ENCODE data around the gene CFAP74. TPM values are rescaled to one million over a fixed set of nuclear protein-coding genes. Genes with fewer than 3 reads are reported as not detected.

The CFAP74 gene
- total RNA-seq, 4 donors from 2014 or later = not detected

GRCh38 chr1:1963570-1963969, 40.0 kb downstream of the CFAP74 start:
- intact Hi-C loops (cut with DNase I; ENCODE audit: low total_unique reads) = no loop called here
- Histone ChIP-seq H3K4me1 (peaks cover 0 to 6% (median 5%) of the 10 kb centered on the region in 4 donors), H3K36me3 (no peaks in the 10 kb centered on the region), H3K4me3 (no peak overlapping the region), H3K27me3 (peaks cover 78% of the 10 kb centered on the region), H3K9me3 (no peaks in the 10 kb centered on the region), H3K27ac (no peak overlapping the region)
- TF ChIP-seq POLR2AphosphoS5 (IDR thresholded peaks at IDR 0.05) (no peak), POLR2A (IDR thresholded peaks at IDR 0.05) (no peak), EP300 (IDR thresholded peaks at IDR 0.05; ENCODE audit: low read depth) (no peak), CTCF (IDR thresholded peaks at IDR 0.05) (no peak)
- DNase-seq = no peak
- in situ Hi-C loops (cut with MboI; ENCODE audit: low pct_ligation_motif_present in 1 of 4, low pct_unique_long_range_greater_than_20kb in 1 of 4, low sequenced_read_pairs in 3 of 4) = loop anchor here in 2 of 4 donors (10.0 kb wide), 1 partner anchor 81 kb away; no protein-coding TSS in a partner anchor
- WGBS, 2 donors (ENCODE audit: low coverage in 1 of 2) = 78 to 84% methylated on average over 4 to 17 of the region's 17 CpGs

- no peaks in the 10 kb centered on the region for H3K36me3 ChIP-seq
- intact Hi-C loops (cut with DNase I; ENCODE audit: low total_unique reads) = no loop called here
- peaks cover 0 to 6% (median 5%) of the 10 kb centered on the region in 4 donors for H3K4me1 ChIP-seq
- 71 to 73% methylated on average over 2 of the region's 2 CpGs for WGBS, 2 donors (ENCODE audit: low coverage in 1 of 2)
- no peak overlapping the region for H3K4me3 ChIP-seq
- no peaks in the 10 kb centered on the region for H3K9me3 ChIP-seq
- in situ Hi-C loops (cut with MboI; ENCODE audit: low pct_ligation_motif_present in 1 of 4, low pct_unique_long_range_greater_than_20kb in 1 of 4, low sequenced_read_pairs in 3 of 4) = loop anchor here in 2 of 4 donors (10.0 kb wide), 1 partner anchor 82 kb away; no protein-coding TSS in a partner anchor
- H3K27me3 ChIP-seq = peaks cover 80% of the 10 kb centered on the region
- no peak for DNase-seq
- no peak overlapping the region for H3K27ac ChIP-seq
- no peak for TF ChIP-seq POLR2A (IDR thresholded peaks at IDR 0.05)
- no peak for TF ChIP-seq POLR2AphosphoS5 (IDR thresholded peaks at IDR 0.05)
- TF ChIP-seq EP300 (IDR thresholded peaks at IDR 0.05; ENCODE audit: low read depth) = no peak
Measured at GRCh38 chr1:1962752-1963151, 40.8 kb downstream of the CFAP74 start.

GRCh38 chr1:1960480-1961196, 42.9 kb downstream of the CFAP74 start:
- 50 to 66% methylated on average over 7 to 17 of the region's 17 CpGs for WGBS, 2 donors (ENCODE audit: low coverage in 1 of 2)
- H3K9me3 ChIP-seq = no peaks in the 10 kb centered on the region
- no peaks in the 10 kb centered on the region for H3K36me3 ChIP-seq
- no peak for DNase-seq
- TF ChIP-seq EP300 (IDR thresholded peaks at IDR 0.05; ENCODE audit: low read depth) (no peak), POLR2AphosphoS5 (IDR thresholded peaks at IDR 0.05) (no peak), CTCF (IDR thresholded peaks at IDR 0.05) (no peak), POLR2A (IDR thresholded peaks at IDR 0.05) (no peak)
- H3K4me1 ChIP-seq = peaks cover 0 to 6% (median 5%) of the 10 kb centered on the region in 4 donors
- peaks cover 62% of the 10 kb centered on the region for H3K27me3 ChIP-seq
- intact Hi-C loops (cut with DNase I; ENCODE audit: low total_unique reads) (no loop called here), in situ Hi-C loops (cut with MboI; ENCODE audit: low pct_ligation_motif_present in 1 of 4, low pct_unique_long_range_greater_than_20kb in 1 of 4, low sequenced_read_pairs in 3 of 4) (loop anchor here in 2 of 4 donors (10.0 kb wide), 1 partner anchor 84 kb away; no protein-coding TSS in a partner anchor)
- no peak overlapping the region for H3K27ac ChIP-seq
- H3K4me3 ChIP-seq = no peak overlapping the region

- intact Hi-C loops (cut with DNase I; ENCODE audit: low total_unique reads) = loop anchor here (10.0 kb wide), 1 partner anchor 65 kb away; no protein-coding TSS in a partner anchor
Measured at GRCh38 chr1:1959840-1960479, 43.6 kb downstream of the CFAP74 start.

More at GRCh38 chr1:1959840-1960479, 43.6 kb downstream of the CFAP74 start:
- in situ Hi-C loops (cut with MboI; ENCODE audit: low pct_ligation_motif_present in 1 of 4, low pct_unique_long_range_greater_than_20kb in 1 of 4, low sequenced_read_pairs in 3 of 4) = loop anchor here in 3 of 4 donors (10.0 kb wide), 1 partner anchor 85 kb away; no protein-coding TSS in a partner anchor
- H3K27me3 ChIP-seq = peaks cover 55% of the 10 kb centered on the region
- peak; percentile 81 for DNase-seq
- no peak for TF ChIP-seq POLR2A (IDR thresholded peaks at IDR 0.05)
- TF ChIP-seq POLR2AphosphoS5 (IDR thresholded peaks at IDR 0.05) = no peak
- peak; percentile 61 to 79 (median 70) for TF ChIP-seq CTCF (IDR thresholded peaks at IDR 0.05)
- TF ChIP-seq EP300 (IDR thresholded peaks at IDR 0.05; ENCODE audit: low read depth) = no peak
- H3K36me3 ChIP-seq = no peaks in the 10 kb centered on the region
- H3K9me3 ChIP-seq = no peaks in the 10 kb centered on the region
- 9% methylated on average over 20 of the region's 23 CpGs; no CpG with 5 or more reads in 1 of the 2 donors for WGBS, 2 donors (ENCODE audit: low coverage in 1 of 2)
- H3K27ac ChIP-seq = no peak overlapping the region
- no peak overlapping the region for H3K4me3 ChIP-seq
- peaks cover 0 to 6% (median 5%) of the 10 kb centered on the region in 4 donors for H3K4me1 ChIP-seq

All from transverse colon (tissue), 4 donors.